Left renal pelvis (tissue), 4 donors: ENCODE data around the gene MYOG. TPM values are rescaled to one million over a fixed set of nuclear protein-coding genes. Genes with fewer than 3 reads are reported as not detected.

Source experiments
- DNase-seq, 4 donors: peaks; one replicate each; pipeline ENCODE4 v3.0.0-alpha.2; 2013; ENCODE audit warnings: low read depth in 4 of 4, low spot score in 3 of 4
- polyA plus RNA-seq, 4 donors: library from polyadenylated mRNA; unstranded; fragments of 120-200 nt; gene quantifications; one replicate each; pipeline ENCODE4 v1.2.1, GENCODE V29; 2013; ENCODE audit not compliant: insufficient read length in 4 of 4

Gene MYOG
- polyA plus RNA-seq, 4 donors = 0.10 to 0.23 (median 0.15) TPM

DNA sequence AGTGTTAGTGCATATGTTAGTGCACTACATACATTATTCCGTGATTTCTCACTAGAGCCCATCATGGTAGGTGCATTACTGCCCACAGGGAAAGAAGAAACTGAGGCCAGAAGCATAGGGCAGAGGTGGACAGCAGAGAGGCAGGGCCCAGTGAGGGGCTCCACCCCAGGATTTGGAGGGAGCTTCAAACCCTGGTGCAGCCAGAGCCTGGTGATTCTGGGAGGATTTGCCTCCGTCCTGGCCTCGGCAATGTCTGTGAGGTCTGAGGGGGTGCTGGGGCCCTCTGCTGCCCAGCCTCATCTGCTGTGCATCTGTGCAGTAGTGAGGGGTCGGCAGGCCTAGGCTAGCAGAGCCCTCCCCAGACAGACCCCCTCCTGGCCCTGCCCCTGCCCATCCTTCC lies 36.7 kb downstream of the MYOG start:
- DNase-seq = no peak

DNA sequence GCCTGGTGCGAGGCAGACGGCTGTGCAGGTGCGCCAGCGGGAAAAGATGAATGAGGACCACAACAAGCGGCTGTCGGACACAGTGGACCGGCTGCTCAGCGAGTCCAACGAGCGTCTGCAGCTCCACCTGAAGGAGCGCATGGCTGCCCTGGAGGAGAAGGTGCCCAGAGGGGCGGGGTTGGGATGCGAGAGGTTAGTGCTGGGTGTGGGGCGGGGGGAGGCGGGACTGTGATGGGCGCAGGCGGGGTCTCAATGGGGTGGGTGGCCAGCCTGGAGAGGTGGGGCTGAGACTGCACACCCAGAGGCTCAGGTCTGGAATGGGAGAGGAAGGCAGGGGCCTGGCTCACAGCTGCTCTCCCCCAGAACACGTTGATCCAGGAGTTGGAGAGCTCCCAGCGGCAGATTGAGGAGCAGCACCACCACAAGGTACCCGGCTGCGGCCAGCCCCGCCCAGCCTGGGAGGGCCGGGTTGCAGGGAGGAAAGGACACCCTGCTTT lies 37.2 kb downstream of the MYOG start:
- no peak for DNase-seq

DNA sequence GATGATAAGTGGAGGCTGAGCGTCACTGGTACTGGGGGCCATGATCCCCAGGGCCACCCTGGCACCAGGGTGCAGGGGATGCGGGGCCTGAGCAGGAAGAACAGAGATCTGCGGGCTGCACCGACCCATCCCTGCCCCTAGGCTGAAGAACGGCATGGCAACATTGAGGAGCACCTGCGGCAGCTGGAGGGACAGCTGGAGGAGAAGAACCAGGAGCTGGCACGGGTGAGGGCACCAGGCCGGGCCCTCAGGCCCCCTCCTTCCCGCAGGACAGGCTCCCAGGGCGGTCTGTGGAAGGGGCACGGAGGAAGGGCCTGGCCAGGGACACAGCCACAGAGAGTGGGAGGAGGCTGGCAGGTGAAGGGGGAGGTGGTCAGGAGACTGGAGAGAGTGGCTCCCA lies 37.7 kb downstream of the MYOG start:
- no peak for DNase-seq

DNA sequence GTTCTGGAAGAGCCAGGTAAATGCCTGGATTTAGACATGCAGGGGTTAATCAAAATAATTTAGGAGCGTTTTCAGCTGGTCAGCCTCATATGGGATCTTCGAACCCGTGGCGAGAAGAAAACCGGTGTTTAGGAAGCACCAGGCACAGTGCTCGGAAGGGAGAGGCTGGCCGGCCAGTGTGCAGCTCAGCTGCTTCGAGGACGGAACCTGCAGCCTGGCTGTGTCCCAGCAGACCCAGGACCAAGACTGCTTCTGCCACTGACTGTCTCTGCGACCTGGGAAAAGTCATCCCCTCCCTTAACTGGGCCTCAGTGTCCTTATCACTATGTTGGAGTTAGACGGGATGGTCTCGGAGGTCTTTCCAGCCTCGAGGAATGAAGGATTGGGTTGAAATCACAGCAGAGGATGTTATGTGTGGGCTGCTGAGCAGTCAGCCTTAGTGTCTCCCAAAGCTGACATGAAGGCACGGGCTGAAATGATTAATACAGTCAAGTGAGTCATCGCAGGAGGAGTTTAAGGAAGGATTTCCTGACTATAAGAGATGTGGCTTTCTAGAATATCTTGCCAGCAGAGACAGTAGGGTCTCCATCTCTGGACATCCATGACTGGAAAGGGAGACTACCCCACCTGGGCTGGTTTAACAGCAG lies 38.7 kb downstream of the MYOG start:
- no peak for DNase-seq

DNA sequence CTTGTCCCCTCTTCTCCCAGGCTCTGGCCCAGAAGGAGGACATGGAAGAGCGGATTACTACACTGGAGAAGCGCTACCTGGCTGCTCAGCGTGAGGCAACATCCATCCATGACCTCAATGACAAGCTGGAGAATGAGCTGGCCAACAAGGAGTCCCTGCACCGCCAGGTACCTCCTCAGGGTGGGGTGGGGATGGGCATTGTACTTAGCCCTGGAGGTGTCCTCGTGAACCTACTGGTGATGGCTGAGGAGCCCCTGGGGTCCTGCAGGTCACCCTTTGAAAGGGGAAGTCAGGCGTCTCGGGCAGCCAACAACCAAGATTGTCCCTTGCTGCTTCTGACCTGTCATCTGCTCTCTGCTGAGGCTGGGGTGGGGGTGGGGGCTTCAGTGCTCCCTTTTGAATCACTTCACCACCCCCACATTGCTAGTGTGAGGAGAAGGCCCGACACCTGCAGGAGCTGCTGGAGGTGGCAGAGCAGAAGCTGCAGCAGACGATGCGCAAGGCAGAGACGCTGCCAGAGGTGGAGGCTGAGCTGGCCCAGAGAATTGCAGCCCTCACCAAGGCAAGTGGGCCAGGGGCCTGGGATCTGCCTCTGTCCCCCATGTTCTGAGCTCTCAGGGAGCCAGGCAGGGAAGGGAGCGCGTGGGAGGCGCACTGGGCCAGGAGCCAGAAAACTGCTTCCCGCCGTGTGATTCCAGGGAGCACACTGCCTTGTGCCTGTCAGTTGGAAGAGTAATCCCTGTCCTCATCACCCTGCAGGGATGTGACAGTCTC lies 39.8 kb downstream of the MYOG start:
- no peak for DNase-seq

DNA sequence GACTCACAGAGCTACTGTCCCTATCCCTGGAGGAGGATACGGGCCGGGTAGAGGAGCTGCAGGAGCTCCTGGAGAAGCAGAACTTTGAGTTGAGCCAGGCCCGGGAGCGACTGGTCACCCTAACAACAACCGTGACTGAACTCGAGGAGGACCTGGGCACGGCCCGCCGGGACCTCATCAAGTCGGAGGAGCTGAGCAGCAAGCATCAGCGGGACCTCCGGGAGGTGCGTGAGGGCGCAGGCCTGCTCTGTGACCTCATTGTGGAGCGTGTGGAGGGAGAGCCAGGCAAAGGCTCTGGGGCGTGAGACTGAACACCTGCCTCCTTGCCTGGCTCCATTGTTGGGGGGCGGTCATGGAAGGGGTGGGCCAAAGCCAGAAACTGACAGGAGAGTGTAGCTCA lies 40.5 kb downstream of the MYOG start:
- no peak for DNase-seq

DNA sequence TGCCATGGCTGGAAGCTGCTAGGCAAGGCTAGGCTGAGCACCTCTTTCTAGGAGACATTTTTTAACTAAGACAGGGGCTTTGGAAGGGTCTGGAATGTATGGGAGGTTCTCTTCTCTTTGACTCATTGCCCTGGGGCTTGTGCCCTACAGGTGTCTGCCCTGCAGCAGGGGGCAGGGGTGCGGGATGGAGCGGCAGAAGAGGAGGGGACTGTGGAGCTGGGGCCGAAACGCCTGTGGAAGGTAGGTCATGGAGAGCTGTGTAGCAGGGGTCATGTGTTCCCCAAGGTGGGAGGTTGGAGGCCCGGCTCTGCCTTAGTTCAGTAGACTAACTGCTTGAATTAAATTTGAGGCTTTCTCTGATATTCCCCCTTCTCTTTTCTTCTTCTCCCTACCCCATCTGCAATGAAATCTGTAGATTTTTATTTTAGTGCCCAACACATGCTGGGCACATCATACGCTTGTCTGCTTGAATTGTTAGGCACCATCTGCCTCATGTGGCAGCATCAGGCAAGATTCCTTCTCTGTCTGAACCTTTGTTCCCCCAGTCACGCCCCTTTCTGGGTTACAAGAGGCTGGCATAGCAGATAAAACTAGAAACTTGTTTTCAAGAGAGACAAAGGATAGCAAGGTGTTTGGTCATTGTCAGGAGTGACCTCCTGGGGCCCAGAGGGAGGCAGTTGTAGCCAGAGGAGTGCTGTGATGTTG lies 41.1 kb downstream of the MYOG start:
- DNase-seq = no peak

DNA sequence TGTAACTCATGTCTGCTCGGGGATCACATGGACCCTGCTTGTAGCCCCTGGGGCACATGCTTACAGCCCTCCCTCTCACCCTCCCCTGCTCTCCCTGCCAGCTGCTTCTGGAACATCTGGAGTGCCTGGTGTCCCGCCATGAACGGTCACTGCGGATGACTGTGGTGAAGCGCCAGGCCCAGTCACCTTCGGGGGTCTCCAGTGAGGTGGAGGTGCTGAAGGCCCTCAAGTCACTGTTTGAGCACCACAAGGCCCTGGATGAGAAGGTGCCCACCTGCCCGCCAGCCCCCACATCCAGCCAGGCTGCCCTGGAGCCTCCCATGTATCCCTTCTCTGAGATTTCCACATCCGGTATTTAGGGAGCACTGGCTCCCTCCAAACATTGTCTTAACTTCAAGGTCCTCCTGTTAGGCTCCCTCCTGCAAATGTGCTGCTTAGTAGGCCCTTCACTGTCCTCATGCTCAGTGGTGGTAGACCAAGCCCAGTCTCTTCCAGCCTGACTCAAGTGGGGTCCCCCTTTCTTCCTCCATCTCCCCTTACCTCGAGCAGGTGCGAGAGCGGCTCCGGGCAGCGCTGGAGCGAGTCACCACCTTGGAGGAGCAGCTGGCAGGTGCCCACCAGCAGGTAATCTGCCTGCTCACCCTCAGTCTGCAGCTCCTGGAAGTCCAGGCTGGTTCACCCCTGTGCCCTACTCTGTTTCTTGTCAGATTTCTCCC lies 41.8 kb downstream of the MYOG start:
- no peak for DNase-seq

DNA sequence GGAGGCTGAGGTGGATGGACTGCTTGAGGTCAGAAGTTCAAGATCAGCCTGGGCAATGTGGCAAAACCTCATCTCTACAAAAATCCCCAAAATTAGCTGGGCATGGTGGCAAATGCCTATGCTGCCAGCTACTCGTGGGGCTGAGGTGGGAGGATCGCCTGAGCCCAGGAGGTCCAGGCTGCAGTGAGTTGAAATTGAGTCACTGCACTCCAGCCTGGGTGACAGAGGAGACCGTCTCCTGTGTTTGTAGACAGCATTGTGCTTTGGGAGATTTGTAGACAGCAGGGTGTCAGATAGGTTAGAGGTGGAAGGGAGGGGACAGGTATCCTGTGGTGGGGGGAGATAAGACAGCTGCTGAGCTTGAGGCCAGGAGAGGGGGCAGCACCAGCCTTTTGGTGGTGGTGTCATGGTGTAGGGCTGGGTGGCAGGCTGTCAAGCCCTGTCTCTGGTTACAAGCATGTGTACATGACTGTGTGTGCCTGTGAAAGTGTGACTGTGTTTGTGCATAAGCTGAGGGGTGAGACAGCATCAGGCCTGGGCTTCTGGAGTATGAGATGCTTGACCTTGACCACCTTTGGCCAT lies 44.4 kb downstream of the MYOG start:
- DNase-seq = no peak

DNA sequence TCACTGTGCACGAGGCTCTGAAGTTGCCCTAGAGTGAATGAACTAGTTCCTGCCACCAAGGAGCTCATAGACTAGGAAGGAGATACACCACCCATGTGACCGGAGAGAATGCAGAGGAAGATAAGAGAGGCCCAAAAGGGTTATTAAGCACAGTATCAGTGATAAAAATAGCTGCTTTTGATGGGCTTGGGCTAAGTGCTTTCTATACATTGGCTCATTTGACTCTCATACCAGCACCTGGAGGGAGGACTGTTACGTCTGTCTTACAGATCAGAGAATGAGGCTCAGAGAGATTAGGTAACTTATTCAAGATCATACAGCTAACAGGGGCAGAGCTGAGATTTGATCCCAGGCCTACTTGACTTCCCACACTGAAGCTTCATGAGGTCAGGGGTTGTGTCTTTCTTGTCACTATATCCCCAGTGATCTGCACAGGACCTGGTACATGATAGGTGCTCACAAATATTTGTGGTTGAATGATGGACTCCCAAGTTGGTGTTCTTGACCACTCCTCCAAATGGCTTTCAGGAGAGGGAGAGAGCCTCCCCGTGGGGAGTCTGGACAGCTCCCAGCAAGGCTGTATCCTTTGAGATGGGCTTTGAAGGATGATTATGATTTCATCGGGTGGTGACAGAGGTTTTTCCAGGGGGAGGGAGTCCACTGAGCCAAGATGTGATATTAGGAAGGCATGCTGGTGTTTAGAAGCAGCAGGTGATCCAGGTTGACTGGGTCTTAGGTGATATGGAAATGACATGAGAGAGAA lies 45.1 kb downstream of the MYOG start:
- DNase-seq = no peak

DNA sequence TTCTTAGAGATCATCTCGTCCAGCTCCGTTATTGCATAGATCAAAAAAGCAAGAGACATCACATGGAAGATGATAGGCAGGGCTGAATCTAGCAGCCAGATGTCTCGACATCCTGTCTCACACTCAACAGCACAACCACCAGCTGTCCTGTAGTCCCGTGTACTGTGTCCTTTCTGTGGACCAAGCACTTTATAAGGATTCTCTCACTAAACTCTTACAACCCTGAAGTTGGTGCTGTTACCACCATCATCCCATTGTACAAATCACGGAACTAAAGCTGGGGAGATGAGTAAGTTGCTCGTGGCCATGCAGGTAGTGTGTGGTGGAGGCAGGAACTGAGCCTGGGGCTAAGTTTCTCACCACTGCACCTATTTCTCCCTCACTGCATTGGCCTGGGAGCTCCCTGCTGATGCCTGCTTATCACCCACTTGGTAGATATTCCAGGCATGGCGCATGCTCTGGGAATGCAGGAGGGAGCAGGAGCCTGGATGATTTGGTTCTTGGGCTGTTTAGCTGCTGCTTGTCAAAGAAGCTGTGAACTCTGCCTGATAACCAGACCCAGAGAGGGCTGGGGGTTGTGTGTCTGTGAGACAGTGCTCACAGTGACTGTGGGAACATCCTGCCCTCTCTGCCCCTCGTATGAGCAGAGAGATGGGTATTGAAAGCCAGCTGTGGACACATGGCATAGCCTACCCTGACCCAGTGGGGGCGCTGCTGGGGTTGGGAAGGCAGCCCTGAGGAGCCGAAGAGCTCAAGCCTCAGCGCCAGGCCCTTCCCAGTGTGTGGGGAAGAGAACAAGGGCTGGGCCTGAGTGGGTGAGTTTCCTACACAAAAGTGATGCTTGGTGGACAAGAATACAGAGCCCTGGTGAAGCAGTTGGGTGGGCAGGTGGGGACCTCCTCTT lies 46.0 kb downstream of the MYOG start:
- DNase-seq = no peak

DNA sequence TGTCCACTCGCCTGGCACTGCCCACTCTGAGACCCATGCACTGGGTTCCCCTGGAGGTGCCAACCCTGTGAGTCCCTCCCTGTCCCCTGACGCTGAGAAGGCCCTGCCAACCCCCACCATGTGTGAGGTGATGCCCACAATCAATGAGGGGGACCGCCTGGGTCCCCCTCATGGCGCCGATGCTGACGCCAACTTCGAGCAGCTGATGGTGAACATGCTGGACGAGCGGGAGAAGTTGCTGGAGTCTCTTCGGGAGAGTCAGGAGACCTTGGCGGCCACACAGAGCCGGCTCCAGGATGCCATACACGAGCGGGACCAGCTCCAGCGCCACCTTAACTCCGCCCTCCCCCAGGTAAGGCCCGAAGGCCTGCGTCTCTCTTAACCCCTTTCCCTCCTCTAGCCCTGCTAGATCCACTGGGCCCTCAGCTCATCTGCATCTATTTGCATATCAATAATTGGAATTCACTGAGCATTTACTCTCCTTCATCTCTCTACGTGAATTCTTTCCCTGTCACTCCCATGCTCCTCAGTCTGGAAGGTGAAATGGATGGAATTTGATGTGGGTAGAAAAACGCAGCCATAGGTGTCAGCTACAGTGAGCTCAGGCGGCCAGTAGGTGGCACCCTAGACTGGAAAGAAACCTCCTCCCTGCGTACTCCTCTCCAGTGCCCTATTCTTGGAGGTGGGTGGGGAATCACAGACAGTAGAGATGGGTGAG lies 46.8 kb downstream of the MYOG start:
- DNase-seq = peak in 1 of 4 donors; percentile 52

DNA sequence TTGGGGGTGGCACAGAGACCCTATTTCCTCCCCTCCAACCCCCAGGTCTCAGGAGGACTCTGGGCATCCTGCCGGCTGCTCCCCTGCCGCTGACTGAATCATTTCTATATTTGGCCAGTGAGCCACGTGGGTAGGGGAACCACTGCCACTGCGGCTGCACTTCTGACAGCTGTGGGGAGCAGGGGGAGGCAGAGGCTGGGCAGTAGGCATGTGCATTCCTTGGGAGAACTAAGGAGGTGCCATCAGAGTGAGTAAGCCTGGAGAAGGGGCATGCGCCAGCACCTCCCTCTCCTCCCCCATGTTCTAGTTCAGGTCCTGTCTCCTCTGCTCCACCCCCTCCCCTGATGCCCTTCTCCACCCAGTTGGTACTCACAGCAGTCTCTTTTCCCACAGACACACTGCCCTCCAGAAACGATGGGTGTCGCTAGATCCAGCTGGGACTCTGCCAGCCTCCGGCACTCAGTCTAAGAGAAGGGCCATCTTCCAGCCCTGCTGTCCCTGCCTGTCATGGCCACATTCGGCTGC lies 47.5 kb downstream of the MYOG start:
- DNase-seq = no peak

DNA sequence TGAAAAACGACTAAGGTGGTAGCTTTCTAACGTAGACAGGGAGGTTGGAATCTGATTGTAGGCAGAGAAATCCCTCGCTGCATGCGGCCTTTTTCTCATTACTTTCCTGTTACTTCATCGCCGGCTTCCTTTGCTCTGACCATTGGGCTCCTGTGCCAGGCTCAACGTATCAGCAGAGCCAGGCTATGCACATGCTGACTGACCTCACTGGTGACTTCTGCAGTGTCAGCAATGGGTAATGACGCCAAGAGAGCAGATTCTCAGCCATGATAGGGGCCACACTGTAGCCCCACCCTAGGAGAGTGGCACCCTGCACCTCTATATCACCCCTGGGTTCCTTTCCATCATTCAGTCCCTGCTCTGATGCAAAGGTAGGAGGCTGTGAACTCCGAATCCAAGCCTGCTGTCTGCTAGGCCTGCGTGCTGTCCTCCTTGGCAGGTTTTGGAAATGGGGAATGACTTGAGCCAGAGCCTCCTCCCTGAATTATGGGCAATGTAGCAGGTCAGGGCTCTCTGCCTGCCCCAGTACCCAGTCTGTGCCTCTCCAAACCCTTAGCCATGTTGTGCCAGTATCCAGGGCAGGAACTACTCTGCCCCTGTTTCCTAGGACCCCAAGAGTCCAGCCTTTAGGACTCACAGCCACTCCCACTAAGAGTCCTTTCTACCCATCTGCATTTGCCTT lies 48.2 kb downstream of the MYOG start:
- DNase-seq = no peak

DNA sequence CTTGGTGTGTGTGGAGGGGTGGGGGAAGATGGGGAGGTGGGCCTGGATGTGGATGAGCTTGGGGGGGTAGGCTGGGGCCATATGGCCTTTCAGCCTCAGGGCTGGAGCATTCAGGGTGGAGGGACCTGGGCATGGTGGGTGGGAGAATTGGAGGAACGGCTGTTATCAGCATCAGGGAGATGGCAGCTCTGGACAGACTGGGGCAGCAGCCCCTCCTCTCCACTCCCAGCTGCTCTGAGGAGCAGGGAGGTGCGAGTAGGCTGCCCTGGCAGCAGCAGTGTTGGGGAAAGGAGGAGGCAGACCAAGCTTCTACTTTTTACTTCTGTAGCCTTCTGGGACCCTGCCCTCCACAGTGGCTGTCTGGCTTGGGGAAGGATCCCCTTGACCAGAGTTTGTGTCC lies 49.3 kb downstream of the MYOG start:
- no peak for DNase-seq

DNA sequence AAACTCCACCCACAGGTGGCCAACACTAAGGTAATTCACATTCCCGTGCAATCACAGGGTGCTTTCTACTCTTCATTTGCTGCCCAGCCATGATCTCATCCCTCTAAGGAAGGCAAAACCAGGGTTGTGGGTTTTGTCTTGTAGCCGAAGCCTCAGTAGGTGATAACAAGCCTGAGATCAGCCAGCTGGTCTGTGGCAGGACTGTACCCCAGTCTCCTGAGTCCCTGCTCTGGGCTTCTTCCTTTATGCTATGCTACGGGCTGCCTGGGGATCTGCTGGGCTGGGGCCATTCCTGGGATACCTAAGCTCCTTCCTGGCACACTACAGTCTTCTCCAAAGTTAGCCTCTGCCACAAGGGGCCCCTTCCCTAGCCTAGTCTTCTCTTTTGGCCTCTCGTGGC lies 49.7 kb downstream of the MYOG start:
- DNase-seq = no peak
